NCI-H2107 treated with DMSO at 0.1 percent for 48 hours (cell line): ENCODE data around the gene RNF212.

ENCODE experiments used
- DNase-seq: peaks from one replicate; lab custom pipeline; 2025; ENCODE audit not compliant: unreplicated experiment; lab: John Stamatoyannopoulos, UW

RNF212 gene

DNA sequence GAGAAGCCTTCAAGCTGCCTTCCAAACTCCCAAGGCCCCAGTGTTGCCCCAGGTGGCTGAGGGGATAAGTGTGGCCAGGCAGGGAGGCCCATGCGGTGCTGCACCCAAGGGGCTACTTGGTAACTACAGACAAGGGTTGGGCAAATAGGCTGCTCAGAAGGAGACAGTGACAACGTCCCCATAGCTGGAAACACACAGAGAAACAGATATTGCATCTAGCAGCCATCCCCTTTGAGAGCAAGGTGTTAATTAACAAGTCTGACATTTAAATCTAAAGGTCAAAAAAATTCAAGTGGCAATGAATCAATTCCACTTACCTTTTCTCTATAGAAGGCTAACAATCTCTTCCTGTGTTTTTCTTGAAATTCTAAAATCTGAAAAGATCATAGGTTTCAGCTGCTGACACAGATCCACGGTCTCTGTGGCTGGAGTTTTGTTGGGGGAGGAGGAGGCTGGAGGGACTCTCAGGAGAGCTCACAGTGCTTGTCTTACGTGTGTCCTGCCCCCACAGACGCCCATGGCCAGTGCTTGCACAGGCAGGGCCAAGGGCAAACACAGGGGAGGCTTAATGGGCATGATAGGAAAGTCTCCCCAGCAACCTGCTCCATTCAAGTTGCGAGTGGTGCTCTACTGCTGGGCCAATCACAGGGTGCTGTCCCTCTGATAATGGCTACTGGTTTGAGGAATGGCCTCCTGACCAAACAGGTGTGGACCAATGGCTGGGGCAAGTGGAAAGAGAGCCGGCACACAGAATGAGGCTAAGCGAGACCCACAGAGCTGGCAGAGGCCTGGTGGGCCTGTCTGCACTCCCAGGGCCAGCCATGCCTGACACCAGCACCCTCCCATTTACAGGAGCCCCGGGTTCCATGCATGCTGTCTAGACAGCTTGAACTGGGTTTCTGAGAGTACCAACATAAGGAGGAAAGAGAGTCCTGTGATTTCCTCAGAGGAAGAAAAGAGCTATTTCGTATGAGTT lies 22.6 kb downstream of the RNF212 start:
- DNase-seq: no peak

DNA sequence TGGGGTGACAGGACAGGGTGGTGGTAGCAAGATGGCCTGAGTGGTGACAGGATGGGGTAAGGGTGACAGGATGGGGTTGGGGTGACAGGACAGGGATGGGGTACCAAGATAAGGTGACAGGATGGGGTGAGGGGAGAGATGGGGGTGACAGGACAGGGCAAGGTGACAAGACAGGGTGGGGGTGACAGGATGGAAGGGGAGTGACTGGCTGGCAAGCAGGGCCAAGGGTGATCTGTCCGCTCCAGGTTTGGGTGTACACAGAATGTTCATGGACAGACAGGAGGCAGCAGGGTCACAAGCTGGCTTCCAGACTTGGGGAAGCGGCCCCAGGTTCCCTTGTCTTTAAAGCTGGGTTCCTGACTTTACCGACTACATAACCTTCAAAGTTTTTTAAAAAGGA lies 23.3 kb downstream of the RNF212 start:
- DNase-seq: no peak

DNA sequence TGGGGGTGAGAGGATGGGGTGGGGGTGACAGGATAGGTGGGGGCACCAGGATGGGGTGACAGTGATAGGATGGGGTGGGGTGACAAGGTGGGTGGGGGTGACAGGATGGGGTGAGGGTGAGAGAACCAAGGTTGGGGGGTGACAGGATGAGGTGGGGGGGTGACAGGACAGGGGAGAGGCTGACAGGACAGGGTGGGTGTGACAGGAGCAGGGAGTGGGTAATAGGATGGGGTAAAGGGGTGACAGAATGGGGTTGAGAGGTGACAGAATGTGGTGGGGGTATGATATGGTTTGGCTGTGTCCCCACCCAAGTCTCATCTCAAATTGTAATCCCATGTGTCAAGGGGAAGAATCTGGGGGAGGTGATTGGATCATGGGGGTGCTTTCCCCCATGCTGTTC lies 26.0 kb downstream of the RNF212 start:
- no peak for DNase-seq

DNA sequence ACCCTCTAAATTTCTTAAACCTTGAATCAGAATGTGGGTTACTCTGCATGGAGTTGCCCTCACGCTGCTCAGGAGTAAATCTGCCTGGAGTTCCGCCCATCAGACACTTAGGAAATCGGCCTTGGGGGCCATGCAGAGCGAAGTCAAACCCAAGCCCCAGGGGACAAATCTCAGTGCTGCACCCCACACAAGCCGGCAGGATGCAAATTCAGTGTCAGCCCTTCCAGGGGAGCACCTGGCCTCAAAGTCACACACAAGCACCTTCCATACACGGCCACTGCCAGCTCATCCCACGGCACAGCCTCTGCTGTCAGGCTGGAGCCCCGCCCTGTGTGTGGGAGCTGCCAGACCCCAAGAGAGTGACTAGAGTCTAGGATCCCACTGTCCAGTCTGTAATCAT lies 27.4 kb downstream of the RNF212 start:
- no peak for DNase-seq

- DNase-seq: no peak
Measured at GRCh38 chr4:1085404-1085799, 28.0 kb downstream of the RNF212 start.

DNA sequence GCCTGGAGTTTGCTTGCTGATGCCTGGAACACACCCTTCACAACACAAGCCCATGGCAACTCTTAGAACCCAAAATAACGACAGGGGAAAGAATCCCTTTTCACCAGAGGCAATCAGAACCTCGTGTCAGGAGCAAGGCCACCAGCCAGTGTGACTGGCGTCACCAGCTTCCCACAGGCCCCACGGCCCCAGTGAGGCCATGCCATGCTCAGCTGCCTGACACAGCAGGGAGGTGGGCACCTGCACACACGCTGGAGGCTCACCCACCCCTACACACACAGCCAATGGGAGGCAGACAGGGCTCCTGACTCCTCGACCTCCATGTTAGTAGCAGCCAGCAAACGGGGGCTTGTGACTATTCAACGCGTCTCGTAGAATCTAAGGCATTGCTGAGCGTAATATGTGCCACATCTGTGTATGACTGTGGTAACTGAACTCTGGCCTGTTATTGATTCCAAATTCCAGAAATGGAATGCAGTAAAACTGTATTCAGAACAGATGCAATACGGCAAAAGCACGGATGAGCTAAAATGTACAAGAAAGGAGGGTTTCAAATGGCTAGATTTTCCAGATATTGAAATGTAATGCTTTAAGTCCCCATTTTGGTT lies 28.5 kb downstream of the RNF212 start:
- DNase-seq: no peak

GRCh38 chr4:1084394-1084793 lies 29.0 kb downstream of the RNF212 start:
- no peak for DNase-seq

GRCh38 chr4:1082215-1083182 lies 30.9 kb downstream of the RNF212 start:
- no peak for DNase-seq

GRCh38 chr4:1081689-1082040 lies 31.7 kb downstream of the RNF212 start:
- no peak for DNase-seq

DNA sequence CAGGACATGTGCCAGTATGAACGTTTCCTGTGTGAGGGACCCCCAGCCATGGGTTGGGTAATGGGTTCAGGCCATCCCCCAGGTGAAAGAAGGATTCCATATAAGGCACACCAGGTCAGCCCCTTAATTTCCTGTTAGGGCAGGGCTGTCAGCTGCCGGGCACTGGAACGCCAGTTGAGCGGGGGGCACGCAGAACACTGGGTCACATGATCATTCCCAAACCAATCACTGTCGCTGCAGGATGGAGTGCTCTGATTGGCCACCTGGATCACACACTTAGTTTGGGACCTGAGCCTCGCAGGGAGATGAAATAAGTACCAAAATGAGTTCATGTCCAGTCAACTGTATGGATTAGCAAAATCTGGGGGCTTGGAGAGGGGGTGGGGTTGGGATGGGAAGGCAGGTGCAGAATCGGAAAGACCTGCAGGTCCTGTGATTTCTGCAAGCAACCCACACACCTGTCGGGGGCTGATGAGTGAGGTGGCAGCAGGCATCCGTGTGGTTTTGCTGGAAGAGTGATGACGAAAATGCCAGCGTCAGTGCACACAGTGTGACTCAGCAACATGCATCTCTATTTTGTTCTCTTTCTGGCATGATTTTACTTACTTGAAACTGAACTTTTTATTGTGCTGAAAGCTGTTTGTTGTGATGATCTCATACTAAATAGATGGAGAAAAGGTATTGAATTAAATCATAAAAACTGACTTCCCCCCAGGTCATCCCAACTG lies 32.2 kb downstream of the RNF212 start:
- DNase-seq: no peak

- no peak for DNase-seq
Measured at GRCh38 chr4:1080432-1080831, 32.9 kb downstream of the RNF212 start.

DNA sequence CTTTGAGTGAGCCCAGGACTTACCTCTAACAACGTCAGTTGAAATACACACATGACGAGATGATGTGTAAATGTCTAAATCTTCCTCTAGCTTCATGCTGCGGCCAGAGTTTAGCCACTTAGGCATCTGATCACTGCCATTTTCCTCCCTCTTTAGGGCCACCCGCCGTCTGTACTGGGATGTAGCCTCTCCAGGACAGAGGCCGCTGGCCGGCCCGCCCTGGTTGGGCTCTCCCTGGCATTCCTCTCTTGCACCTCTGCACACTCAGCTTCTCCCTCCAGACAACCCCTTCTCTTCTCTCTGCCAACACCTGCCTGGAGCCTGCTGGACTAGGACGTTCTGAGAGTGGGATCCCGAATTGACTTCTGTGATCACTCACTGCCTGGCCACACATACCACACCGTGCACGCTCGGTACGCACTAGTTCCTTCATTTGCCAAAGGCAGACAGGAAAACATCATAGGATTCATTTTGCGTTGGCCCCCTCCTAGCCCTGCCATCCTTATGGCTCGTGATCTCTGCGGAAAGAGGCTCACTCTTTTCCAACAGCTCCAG lies 33.6 kb downstream of the RNF212 start:
- no peak for DNase-seq

- DNase-seq: no peak
Measured at GRCh38 chr4:1078490-1078889, 34.9 kb downstream of the RNF212 start.

- DNase-seq: no peak
Measured at GRCh38 chr4:1077711-1078477, 35.5 kb downstream of the RNF212 start.

GRCh38 chr4:1075809-1076699 lies 37.3 kb downstream of the RNF212 start:
- DNase-seq: no peak

DNA sequence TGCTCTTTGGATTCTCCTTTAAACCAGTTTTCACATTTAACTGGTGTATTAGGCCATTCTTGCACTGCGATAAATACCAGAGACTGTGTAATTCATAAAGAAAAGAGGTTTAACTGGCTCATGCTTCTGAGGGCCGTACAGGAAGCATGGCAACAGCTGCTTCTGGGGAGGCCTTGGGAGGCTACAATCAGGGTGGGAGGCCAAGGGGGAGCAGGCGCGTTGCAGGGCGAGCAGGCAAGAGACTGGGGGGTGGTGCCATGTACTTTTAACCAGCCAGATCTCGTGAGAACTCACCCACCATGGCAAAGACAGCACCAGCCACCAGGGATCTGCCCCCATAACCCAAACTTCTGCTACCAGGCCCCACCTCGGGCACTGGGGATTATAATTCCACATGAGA lies 38.1 kb downstream of the RNF212 start:
- DNase-seq: no peak

DNA sequence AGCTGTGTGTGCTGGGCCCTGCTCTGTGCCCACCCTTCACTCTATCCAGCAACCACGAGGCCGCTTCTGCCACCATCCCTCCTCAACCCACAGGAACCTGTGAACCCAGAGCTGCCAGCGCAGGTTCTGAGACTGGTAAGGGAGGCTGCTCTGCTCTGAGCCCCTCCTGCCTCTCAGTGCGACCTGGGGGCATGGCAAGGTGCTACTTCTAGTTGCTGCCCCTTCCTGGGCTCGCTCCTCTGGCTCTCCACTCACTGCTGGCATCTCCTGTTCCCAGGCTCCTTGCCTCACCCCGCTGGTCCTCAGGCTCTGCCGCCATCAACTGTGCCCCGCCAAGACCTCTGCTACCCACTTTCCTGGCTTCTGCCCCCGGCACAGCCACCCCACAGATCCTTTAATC lies 39.3 kb downstream of the RNF212 start:
- no peak for DNase-seq

GRCh38 chr4:1072830-1073446 lies 40.4 kb downstream of the RNF212 start:
- DNase-seq: no peak
